Cardiac fibroblast (primary cell): Measurements from ENCODE around the gene ARID1B.
A peak's percentile ranks its signal among the peaks of the same experiment; 100 is the strongest.

Experiments
- DNase-seq, 2 donors: peaks; one replicate each; pipeline versions ENCODE4 v3.0.0 to v3.0.0-alpha.2; 2010; ENCODE audit warnings: low read depth in 2 of 2
- H3K4me3 ChIP-seq, 2 donors: replicated peaks in 1 of 2; 1 replicate in 1 of 2; 2 replicates in 1 of 2; pipeline ENCODE4 v1.5.1; 2011; ENCODE audit warnings: low read depth in 2 of 2, low read length in 2 of 2, mild to moderate bottlenecking in 2 of 2, moderate library complexity in 1 of 2
- TF ChIP-seq, protein P1 (sequence below): IDR thresholded peaks from one replicate; pipeline ENCODE4 v1.5.1; 2011; ENCODE audit warnings: low read depth, mild to moderate bottlenecking, low read length, inconsistent platforms

Gene ARID1B

DNA sequence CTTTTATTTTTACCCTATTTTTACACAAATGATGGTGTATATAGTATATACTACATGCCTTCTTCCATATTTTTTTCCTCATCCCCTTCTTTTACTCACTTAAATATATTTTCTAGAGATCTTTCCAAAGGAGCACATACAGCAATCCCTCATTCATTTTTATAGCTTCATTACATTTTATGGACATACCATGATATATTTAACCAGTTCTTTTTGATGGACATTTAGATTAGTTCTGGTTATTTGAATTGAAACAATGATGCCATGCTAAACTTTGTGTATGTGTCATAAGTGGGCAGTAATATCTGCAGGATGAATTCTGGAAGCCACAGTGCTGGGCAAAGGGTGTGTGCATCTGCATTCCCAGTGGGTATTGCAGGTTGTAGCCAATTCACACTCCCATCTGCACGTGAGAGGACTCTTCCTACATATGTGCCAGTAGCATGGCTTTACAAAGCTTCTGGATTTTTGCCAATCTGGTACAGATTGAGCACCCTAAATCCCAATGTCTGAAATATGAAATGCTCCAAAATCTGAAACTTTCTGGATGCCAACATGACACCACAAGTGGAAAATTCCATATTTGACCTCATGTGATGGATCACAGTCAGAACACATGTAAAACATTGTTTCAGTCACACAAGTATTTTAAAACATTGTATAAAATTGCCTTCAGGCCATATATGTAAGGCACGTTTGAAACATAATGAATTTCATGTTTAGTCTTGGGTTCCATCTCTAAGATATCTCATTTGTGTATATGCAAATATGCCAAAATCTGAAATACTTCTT, 127.2 kb downstream of the ARID1B start:
- TF ChIP-seq, protein P1, sequence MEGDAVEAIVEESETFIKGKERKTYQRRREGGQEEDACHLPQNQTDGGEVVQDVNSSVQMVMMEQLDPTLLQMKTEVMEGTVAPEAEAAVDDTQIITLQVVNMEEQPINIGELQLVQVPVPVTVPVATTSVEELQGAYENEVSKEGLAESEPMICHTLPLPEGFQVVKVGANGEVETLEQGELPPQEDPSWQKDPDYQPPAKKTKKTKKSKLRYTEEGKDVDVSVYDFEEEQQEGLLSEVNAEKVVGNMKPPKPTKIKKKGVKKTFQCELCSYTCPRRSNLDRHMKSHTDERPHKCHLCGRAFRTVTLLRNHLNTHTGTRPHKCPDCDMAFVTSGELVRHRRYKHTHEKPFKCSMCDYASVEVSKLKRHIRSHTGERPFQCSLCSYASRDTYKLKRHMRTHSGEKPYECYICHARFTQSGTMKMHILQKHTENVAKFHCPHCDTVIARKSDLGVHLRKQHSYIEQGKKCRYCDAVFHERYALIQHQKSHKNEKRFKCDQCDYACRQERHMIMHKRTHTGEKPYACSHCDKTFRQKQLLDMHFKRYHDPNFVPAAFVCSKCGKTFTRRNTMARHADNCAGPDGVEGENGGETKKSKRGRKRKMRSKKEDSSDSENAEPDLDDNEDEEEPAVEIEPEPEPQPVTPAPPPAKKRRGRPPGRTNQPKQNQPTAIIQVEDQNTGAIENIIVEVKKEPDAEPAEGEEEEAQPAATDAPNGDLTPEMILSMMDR, result no peak
- no peak overlapping the region for H3K4me3 ChIP-seq
- DNase-seq, result no peak

DNA sequence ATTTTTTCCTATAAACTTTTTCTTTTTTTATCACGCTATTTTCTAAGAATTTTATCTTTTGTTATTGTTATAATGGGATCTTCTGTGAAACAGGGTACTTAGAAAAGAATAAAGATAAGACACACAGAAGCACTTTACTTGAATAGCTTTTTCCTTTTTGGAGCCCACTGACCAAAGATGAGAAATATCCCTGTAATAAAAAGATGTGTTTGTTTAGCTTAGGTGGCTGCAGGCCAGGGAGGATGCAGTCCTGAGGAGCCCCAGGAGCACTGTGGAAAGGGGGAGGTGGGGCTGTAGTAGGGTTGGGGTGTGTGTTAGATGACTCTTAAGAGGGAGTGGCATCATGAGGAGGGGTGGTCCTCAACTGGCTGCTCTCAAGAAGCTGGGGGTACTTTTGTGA, 128.6 kb downstream of the ARID1B start:
- no peak for DNase-seq
- TF ChIP-seq, protein P1, result no peak
- H3K4me3 ChIP-seq, result no peak overlapping the region

DNA sequence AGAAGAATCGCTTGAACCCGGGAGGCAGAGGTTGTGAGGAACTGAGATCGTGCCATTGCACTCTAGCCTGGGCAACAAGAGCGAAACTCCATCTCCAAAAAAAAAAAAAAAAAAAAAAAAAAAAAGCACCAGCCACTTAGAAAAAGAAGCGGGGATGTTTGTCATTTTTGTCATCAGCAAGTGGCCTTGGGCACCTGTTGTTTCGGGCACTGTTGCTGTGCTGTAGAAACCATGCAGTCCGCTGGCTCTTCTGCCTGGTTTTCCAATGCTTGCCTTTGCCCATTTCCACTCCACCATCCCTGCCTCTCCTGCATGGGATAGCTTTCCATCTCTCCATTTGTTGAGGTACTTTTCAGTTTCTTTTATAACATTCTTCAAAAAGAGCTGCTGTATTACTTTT, 129.3 kb downstream of the ARID1B start:
- TF ChIP-seq, protein P1, result no peak
- no peak overlapping the region for H3K4me3 ChIP-seq

DNA sequence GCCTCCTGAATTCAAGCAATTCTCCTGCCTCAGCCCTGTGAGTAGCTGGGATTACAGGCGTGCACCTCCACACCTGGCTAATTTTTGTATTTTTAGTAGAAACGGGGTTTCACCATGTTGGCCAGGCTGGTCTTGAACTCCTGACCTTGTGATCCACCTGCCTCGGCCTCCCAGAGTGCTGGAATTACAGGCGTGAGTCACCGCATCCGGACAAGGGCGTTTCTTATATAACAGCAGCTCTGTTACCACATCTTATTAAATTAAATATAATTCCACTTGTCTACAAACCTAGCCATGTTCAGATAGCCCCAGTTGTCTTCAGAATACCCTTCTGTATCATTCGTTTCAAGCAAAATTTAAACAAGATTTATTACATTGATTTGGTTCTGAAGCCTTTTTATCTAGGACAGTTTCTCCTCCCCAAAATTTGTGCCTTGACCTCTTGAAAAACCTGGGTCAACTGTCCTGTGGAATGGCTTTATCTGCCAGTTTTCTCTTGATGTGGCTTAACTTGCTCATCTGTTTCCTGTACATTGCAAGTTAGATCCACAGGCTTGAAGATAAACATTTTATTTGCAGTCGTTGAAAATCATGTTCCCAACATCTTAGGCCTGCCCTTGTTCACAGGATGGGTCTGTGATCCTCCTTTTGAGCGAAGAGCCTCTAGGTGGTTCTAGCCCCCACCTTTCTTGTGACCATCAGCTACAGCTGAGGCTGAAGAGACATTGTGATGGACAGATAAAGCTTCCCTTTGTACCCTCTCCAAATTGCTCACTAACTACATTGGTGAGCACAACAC, 132.2 kb downstream of the ARID1B start:
- no peak overlapping the region for H3K4me3 ChIP-seq
- TF ChIP-seq, protein P1, result no peak
- no peak for DNase-seq

More for the DNA sequence above, 129.3 kb downstream of the ARID1B start:
- no peak for DNase-seq

DNA sequence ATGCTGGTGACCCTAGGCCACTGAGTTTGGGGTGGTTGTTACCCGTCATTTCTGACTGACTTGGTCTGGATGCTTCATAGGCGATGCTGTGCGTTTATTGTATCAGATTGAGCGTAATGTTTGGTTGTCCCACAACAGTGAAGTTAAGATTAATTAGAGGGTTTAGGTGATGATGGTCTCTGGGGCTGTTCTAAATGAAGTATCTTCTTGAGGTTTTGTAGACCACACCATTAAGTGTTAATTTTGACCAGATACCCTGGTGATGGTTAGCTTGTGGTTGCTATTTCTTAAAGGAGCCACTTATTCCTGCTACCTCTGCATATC, 132.8 kb downstream of the ARID1B start:
- DNase-seq, result no peak
- TF ChIP-seq, protein P1, result no peak
- H3K4me3 ChIP-seq, result no peak overlapping the region

GRCh38 chr6:156910938-156911337, 133.8 kb downstream of the ARID1B start:
- TF ChIP-seq, protein P1, result no peak
- H3K4me3 ChIP-seq, result no peak overlapping the region
- DNase-seq, result peak in 1 of 2 donors; percentile 35
